Measurements from ENCODE around the gene UAP1.

DNA sequence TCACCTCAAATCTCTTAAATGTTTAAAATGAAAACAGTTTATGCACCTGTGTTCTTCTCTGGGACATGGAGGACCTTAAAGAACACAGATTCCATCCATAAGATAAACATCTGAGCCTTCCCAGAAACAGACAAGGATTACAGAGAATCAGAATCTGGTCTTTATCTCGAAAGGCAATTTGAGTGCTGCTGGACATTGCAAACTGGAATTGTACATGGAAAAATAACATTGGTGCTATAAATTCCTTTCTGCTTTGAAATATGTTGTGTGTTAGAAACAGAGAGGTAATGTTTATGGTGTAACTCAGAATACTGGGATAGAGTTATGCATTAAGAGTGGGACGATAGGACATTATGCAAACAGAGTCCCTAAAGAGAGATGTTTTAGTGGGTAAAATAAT is 64.2 kb downstream of the UAP1 start:
- no peak for TF ChIP-seq POLR2A (IDR thresholded peaks at IDR 0.05)
- TF ChIP-seq, protein P1, sequence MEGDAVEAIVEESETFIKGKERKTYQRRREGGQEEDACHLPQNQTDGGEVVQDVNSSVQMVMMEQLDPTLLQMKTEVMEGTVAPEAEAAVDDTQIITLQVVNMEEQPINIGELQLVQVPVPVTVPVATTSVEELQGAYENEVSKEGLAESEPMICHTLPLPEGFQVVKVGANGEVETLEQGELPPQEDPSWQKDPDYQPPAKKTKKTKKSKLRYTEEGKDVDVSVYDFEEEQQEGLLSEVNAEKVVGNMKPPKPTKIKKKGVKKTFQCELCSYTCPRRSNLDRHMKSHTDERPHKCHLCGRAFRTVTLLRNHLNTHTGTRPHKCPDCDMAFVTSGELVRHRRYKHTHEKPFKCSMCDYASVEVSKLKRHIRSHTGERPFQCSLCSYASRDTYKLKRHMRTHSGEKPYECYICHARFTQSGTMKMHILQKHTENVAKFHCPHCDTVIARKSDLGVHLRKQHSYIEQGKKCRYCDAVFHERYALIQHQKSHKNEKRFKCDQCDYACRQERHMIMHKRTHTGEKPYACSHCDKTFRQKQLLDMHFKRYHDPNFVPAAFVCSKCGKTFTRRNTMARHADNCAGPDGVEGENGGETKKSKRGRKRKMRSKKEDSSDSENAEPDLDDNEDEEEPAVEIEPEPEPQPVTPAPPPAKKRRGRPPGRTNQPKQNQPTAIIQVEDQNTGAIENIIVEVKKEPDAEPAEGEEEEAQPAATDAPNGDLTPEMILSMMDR (IDR thresholded peaks at IDR 0.05): no peak
